DOHH2 (cell line): ENCODE measurements around the gene RUNX1.

Experiments used
- CTCF ChIP-seq: fragments of 200-600 bp; sonication (generic); IDR thresholded peaks from one replicate; pipeline ENCODE4 v1.5.1; 2014; ENCODE audit warnings: antibody characterized with exemption, mild to moderate bottlenecking, low read depth, low read length; ENCODE audit not compliant: poor library complexity, severe bottlenecking
- EZH2phosphoT487 ChIP-seq: fragments of 200-600 bp; sonication (generic); IDR thresholded peaks from 2 replicates; pipeline ENCODE4 v1.6.1; 2017; ENCODE audit warnings: borderline replicate concordance, mild to moderate bottlenecking, antibody characterized with exemption, low read length, moderate library complexity, mixed read lengths

GRCh38 chr21:34883491-34884271 lies 165.4 kb downstream of the RUNX1 start:
- TF ChIP-seq CTCF (no peak), EZH2phosphoT487 (no peak)
